B cell (primary cell): ENCODE results near the gene CPD. TPM values are rescaled to one million over a fixed set of nuclear protein-coding genes. Genes with fewer than 3 reads are reported as not detected.

Experiments
- ATAC-seq: fragments of 200-7000 bp; cut with Tn5 transposase; one replicate; pipeline ENCODE4 v1.10.0; 2021; ENCODE audit warnings: low read depth, mild to moderate bottlenecking, moderate number of reproducible peaks, moderate library complexity
- CTCF ChIA-PET: fragments of 350-600 bp; sonication (Branson Sonifier 250); formaldehyde crosslinking; loops from one replicate; lab custom pipeline; 2021; ENCODE audit warnings: antibody characterized with exemption, inconsistent platforms; lab: Charles Lee
- POLR2A ChIA-PET: fragments of 350-600 bp; sonication (Branson Sonifier 250); formaldehyde crosslinking; loops from one replicate; lab custom pipeline; 2021; ENCODE audit warnings: antibody characterized with exemption; lab: Charles Lee
- DNase-seq: peaks from one replicate; pipeline ENCODE4 v3.0.0; 2013
- H2AFZ ChIP-seq: 2 replicates; pipeline ENCODE4 v1.6.1; 2012; ENCODE audit warnings: mild to moderate bottlenecking, low read depth, low read length; ENCODE audit not compliant: insufficient read depth, poor library complexity, severe bottlenecking
- H3K27ac ChIP-seq, 2 donors: 1 replicate in 1 of 2; 2 replicates in 1 of 2; pipeline ENCODE4 v1.5.1; 2012 to 2013; ENCODE audit warnings: low read length in 2 of 2, mild to moderate bottlenecking in 2 of 2, moderate library complexity in 1 of 2
- H3K27me3 ChIP-seq, 4 experiments: fragments of 200-600 bp in 1 of 4; sonication (generic) in 1 of 4; replicated peaks in 1 of 4; 1 replicate in 2 of 4; 2 replicates in 2 of 4; pipeline versions ENCODE4 v1.6.1 to v1.7.0; 2013 to 2016; ENCODE audit warnings: low read length in 3 of 4, mild to moderate bottlenecking in 2 of 4, mixed read lengths in 1 of 4, moderate library complexity in 1 of 4; ENCODE audit not compliant: insufficient read depth in 4 of 4, control insufficient read depth in 3 of 4; ENCODE audit errors: control extremely low read depth in 1 of 4
- H3K36me3 ChIP-seq, 2 experiments: replicated peaks in 1 of 2; 1 replicate in 1 of 2; 2 replicates in 1 of 2; pipeline versions ENCODE4 v1.6.1 to v1.7.1; 2013; ENCODE audit warnings: low read length in 1 of 2; ENCODE audit not compliant: insufficient read depth in 2 of 2, control insufficient read depth in 1 of 2; ENCODE audit errors: control extremely low read depth in 1 of 2, extremely low read depth in 1 of 2
- H3K4me1 ChIP-seq, 2 donors: fragments of 200-600 bp in 1 of 2; sonication (generic) in 1 of 2; 1 replicate in 1 of 2; 2 replicates in 1 of 2; pipeline versions ENCODE4 v1.5.1 to v1.6.1; 2013 to 2017; ENCODE audit warnings: low read length in 2 of 2; ENCODE audit not compliant: control insufficient read depth in 2 of 2, insufficient read depth in 2 of 2
- H3K4me2 ChIP-seq: replicated peaks from 2 replicates; pipeline ENCODE3; 2012; ENCODE audit warnings: mild to moderate bottlenecking, low read depth, low read length; ENCODE audit not compliant: poor library complexity, severe bottlenecking
- H3K4me3 ChIP-seq, 5 experiments: fragments of 200-600 bp in 1 of 5; sonication (generic) in 1 of 5; 1 replicate in 3 of 5; 2 replicates in 2 of 5; pipeline versions ENCODE4 v1.5.1 to v1.7.0; 2011 to 2016; ENCODE audit warnings: low read length in 4 of 5, mild to moderate bottlenecking in 4 of 5, low read depth in 2 of 5, control low read depth in 1 of 5, moderate library complexity in 1 of 5; ENCODE audit not compliant: insufficient read depth in 1 of 5; ENCODE audit errors: control extremely low read depth in 1 of 5, extremely low read depth in 1 of 5
- H3K79me2 ChIP-seq: fragments of 200-600 bp; sonication (generic); one replicate; pipeline ENCODE4 v1.6.0; 2016; ENCODE audit warnings: low read length; ENCODE audit not compliant: control insufficient read depth, insufficient read depth
- H3K9ac ChIP-seq: fragments of 200-600 bp; sonication (generic); 2 replicates; pipeline ENCODE4 v1.6.1; 2017; ENCODE audit warnings: mild to moderate bottlenecking, low read length, moderate library complexity
- H3K9me3 ChIP-seq, 3 donors: one replicate each; pipeline versions ENCODE4 v1.6.1 to v1.7.1; 2013; ENCODE audit warnings: low read length in 2 of 3; ENCODE audit not compliant: control insufficient read depth in 2 of 3, insufficient read depth in 1 of 3; ENCODE audit errors: control extremely low read depth in 1 of 3
- H4K20me1 ChIP-seq: 2 replicates; pipeline ENCODE4 v1.6.0; 2012; ENCODE audit warnings: mild to moderate bottlenecking, low read length; ENCODE audit not compliant: insufficient read depth, control insufficient read depth, poor library complexity, severe bottlenecking
- H3K27ac Mint-ChIP-seq: one replicate; pipeline ENCODE4 v1.8.0; 2021; ENCODE audit warnings: mixed read lengths
- H3K27me3 Mint-ChIP-seq: one replicate; pipeline ENCODE4 v1.8.0; 2021; ENCODE audit warnings: mixed read lengths
- H3K4me1 Mint-ChIP-seq: one replicate; pipeline ENCODE4 v1.8.0; 2021; ENCODE audit warnings: mixed read lengths
- H3K4me3 Mint-ChIP-seq: one replicate; pipeline ENCODE4 v1.8.0; 2021; ENCODE audit warnings: mixed read lengths
- H3K9me3 Mint-ChIP-seq: one replicate; pipeline ENCODE4 v1.8.0; 2022; ENCODE audit warnings: mixed read lengths; ENCODE audit not compliant: insufficient read depth
- CTCF ChIP-seq: fragments of 200-600 bp; IDR thresholded peaks from one replicate; pipeline ENCODE4 v1.8.0; 2022; ENCODE audit warnings: antibody characterized with exemption, mild to moderate bottlenecking
- EZH2 ChIP-seq: IDR thresholded peaks from 2 replicates; pipeline ENCODE4 v1.6.1; 2012; ENCODE audit warnings: borderline replicate concordance, low read depth, mild to moderate bottlenecking, moderate library complexity, low read length; ENCODE audit not compliant: insufficient read depth, poor library complexity, severe bottlenecking
- WGBS: methylation state at CpG from one replicate; pipeline ENCODE4 v1.1.5; 2013; ENCODE audit warnings: missing lambda C conversion rate; ENCODE audit not compliant: insufficient coverage; 5-methylcytosine and 5-hydroxymethylcytosine counted together
- intact Hi-C: fragments of 100-400 bp; cut with micrococcal nuclease; formaldehyde crosslinking; loops from one replicate; pipeline ENCODE4 v1.10.0; 2022
- polyA plus RNA-seq: library from polyadenylated mRNA; depleted of rRNA; stranded (reverse); fragments of >200 nt; gene quantifications from 2 replicates; pipeline ENCODE4 v1.2.3, GENCODE V29; 2012
- total RNA-seq, 2 donors: library from RNA; stranded (reverse); fragments of 120-200 nt in 1 of 2; gene quantifications; 1 replicate in 1 of 2; 2 replicates in 1 of 2; pipeline versions ENCODE4 v1.2.3 to v1.2.4, GENCODE V29; 2013 to 2022

CPD gene
- total and polyA plus RNA-seq, 2 donors (not counting 1 experiment from before 2014, with no cell fraction given): 1.5 to 15.6 TPM

- POLR2A ChIA-PET: no interaction called here
- no peak overlapping the region for H3K4me2 ChIP-seq
- Mint-ChIP-seq H3K4me1 (peaks cover 4% of the 10 kb centered on the region), H3K9me3 (no peaks in the 10 kb centered on the region), H3K4me3 (no peak overlapping the region), H3K27ac (no peak overlapping the region), H3K27me3 (no peaks in the 10 kb centered on the region)
- WGBS: 100% methylated on average over 1 of the region's 6 CpGs
- intact Hi-C loops: no loop called here
- H3K4me3 ChIP-seq: no peak overlapping the region
- DNase-seq: no peak
- no peak overlapping the region for H2AFZ ChIP-seq
- H3K36me3 ChIP-seq: peaks cover 6 to 31% of the 10 kb centered on the region in 2 experiments
- H3K27ac ChIP-seq: no peak overlapping the region
- no peak for ATAC-seq
- no peak overlapping the region for H3K9ac ChIP-seq
- H3K4me1 ChIP-seq: no peaks in the 10 kb centered on the region
- no peaks in the 10 kb centered on the region for H3K27me3 ChIP-seq
- CTCF ChIA-PET: no interaction called here
- TF ChIP-seq EZH2: no peak
- TF ChIP-seq CTCF: no peak
- H3K9me3 ChIP-seq: no peaks in the 10 kb centered on the region
- H3K79me2 ChIP-seq: peaks cover 9% of the 10 kb centered on the region
- no peaks in the 10 kb centered on the region for H4K20me1 ChIP-seq
Measured at GRCh38 chr17:30505868-30506417, 127.2 kb downstream of the CPD start.

- CTCF ChIA-PET: no interaction called here
- no peak for DNase-seq
- Mint-ChIP-seq H3K4me1 (peaks cover 4% of the 10 kb centered on the region), H3K27ac (no peak overlapping the region), H3K4me3 (no peak overlapping the region), H3K27me3 (no peaks in the 10 kb centered on the region), H3K9me3 (no peaks in the 10 kb centered on the region)
- H3K36me3 ChIP-seq: peaks cover 6 to 31% of the 10 kb centered on the region in 2 experiments
- H3K9ac ChIP-seq: no peak overlapping the region
- H3K79me2 ChIP-seq: peaks cover 7% of the 10 kb centered on the region
- no peaks in the 10 kb centered on the region for H3K9me3 ChIP-seq
- no peak overlapping the region for H2AFZ ChIP-seq
- no peak overlapping the region for H3K4me2 ChIP-seq
- no peak overlapping the region for H3K4me3 ChIP-seq
- no peaks in the 10 kb centered on the region for H4K20me1 ChIP-seq
- no peak overlapping the region for H3K27ac ChIP-seq
- no CpG with 5 or more reads among the region's 1 CpG for WGBS
- no peaks in the 10 kb centered on the region for H3K4me1 ChIP-seq
- H3K27me3 ChIP-seq: no peaks in the 10 kb centered on the region
- TF ChIP-seq EZH2: no peak
- TF ChIP-seq CTCF: no peak
- no peak for ATAC-seq
- POLR2A ChIA-PET: no interaction called here
- intact Hi-C loops: no loop called here
Measured at GRCh38 chr17:30506481-30506880, 127.8 kb downstream of the CPD start.
